B cell (primary cell): ENCODE results near the gene NEU2. TPM values are rescaled to one million over a fixed set of nuclear protein-coding genes. Genes with fewer than 3 reads are reported as not detected.

Source experiments
- ATAC-seq: fragments of 200-7000 bp; cut with Tn5 transposase; one replicate; pipeline ENCODE4 v1.10.0; 2021; ENCODE audit warnings: low read depth, mild to moderate bottlenecking, moderate number of reproducible peaks, moderate library complexity
- CTCF ChIA-PET: fragments of 350-600 bp; sonication (Branson Sonifier 250); formaldehyde crosslinking; loops from one replicate; lab custom pipeline; 2021; ENCODE audit warnings: antibody characterized with exemption, inconsistent platforms; lab: Charles Lee
- POLR2A ChIA-PET: fragments of 350-600 bp; sonication (Branson Sonifier 250); formaldehyde crosslinking; loops from one replicate; lab custom pipeline; 2021; ENCODE audit warnings: antibody characterized with exemption; lab: Charles Lee
- DNase-seq: peaks from one replicate; pipeline ENCODE4 v3.0.0; 2013
- H2AFZ ChIP-seq: 2 replicates; pipeline ENCODE4 v1.6.1; 2012; ENCODE audit warnings: mild to moderate bottlenecking, low read depth, low read length; ENCODE audit not compliant: insufficient read depth, poor library complexity, severe bottlenecking
- H3K27ac ChIP-seq, 2 donors: 1 replicate in 1 of 2; 2 replicates in 1 of 2; pipeline ENCODE4 v1.5.1; 2012 to 2013; ENCODE audit warnings: low read length in 2 of 2, mild to moderate bottlenecking in 2 of 2, moderate library complexity in 1 of 2
- H3K27me3 ChIP-seq, 4 experiments: fragments of 200-600 bp in 1 of 4; sonication (generic) in 1 of 4; replicated peaks in 1 of 4; 1 replicate in 2 of 4; 2 replicates in 2 of 4; pipeline versions ENCODE4 v1.6.1 to v1.7.0; 2013 to 2016; ENCODE audit warnings: low read length in 3 of 4, mild to moderate bottlenecking in 2 of 4, mixed read lengths in 1 of 4, moderate library complexity in 1 of 4; ENCODE audit not compliant: insufficient read depth in 4 of 4, control insufficient read depth in 3 of 4; ENCODE audit errors: control extremely low read depth in 1 of 4
- H3K36me3 ChIP-seq, 2 experiments: replicated peaks in 1 of 2; 1 replicate in 1 of 2; 2 replicates in 1 of 2; pipeline versions ENCODE4 v1.6.1 to v1.7.1; 2013; ENCODE audit warnings: low read length in 1 of 2; ENCODE audit not compliant: insufficient read depth in 2 of 2, control insufficient read depth in 1 of 2; ENCODE audit errors: control extremely low read depth in 1 of 2, extremely low read depth in 1 of 2
- H3K4me1 ChIP-seq, 2 donors: fragments of 200-600 bp in 1 of 2; sonication (generic) in 1 of 2; 1 replicate in 1 of 2; 2 replicates in 1 of 2; pipeline versions ENCODE4 v1.5.1 to v1.6.1; 2013 to 2017; ENCODE audit warnings: low read length in 2 of 2; ENCODE audit not compliant: control insufficient read depth in 2 of 2, insufficient read depth in 2 of 2
- H3K4me2 ChIP-seq: replicated peaks from 2 replicates; pipeline ENCODE3; 2012; ENCODE audit warnings: mild to moderate bottlenecking, low read depth, low read length; ENCODE audit not compliant: poor library complexity, severe bottlenecking
- H3K4me3 ChIP-seq, 5 experiments: fragments of 200-600 bp in 1 of 5; sonication (generic) in 1 of 5; 1 replicate in 3 of 5; 2 replicates in 2 of 5; pipeline versions ENCODE4 v1.5.1 to v1.7.0; 2011 to 2016; ENCODE audit warnings: low read length in 4 of 5, mild to moderate bottlenecking in 4 of 5, low read depth in 2 of 5, control low read depth in 1 of 5, moderate library complexity in 1 of 5; ENCODE audit not compliant: insufficient read depth in 1 of 5; ENCODE audit errors: control extremely low read depth in 1 of 5, extremely low read depth in 1 of 5
- H3K79me2 ChIP-seq: fragments of 200-600 bp; sonication (generic); one replicate; pipeline ENCODE4 v1.6.0; 2016; ENCODE audit warnings: low read length; ENCODE audit not compliant: control insufficient read depth, insufficient read depth
- H3K9ac ChIP-seq: fragments of 200-600 bp; sonication (generic); 2 replicates; pipeline ENCODE4 v1.6.1; 2017; ENCODE audit warnings: mild to moderate bottlenecking, low read length, moderate library complexity
- H3K9me3 ChIP-seq, 3 donors: one replicate each; pipeline versions ENCODE4 v1.6.1 to v1.7.1; 2013; ENCODE audit warnings: low read length in 2 of 3; ENCODE audit not compliant: control insufficient read depth in 2 of 3, insufficient read depth in 1 of 3; ENCODE audit errors: control extremely low read depth in 1 of 3
- H4K20me1 ChIP-seq: 2 replicates; pipeline ENCODE4 v1.6.0; 2012; ENCODE audit warnings: mild to moderate bottlenecking, low read length; ENCODE audit not compliant: insufficient read depth, control insufficient read depth, poor library complexity, severe bottlenecking
- H3K27ac Mint-ChIP-seq: one replicate; pipeline ENCODE4 v1.8.0; 2021; ENCODE audit warnings: mixed read lengths
- H3K27me3 Mint-ChIP-seq: one replicate; pipeline ENCODE4 v1.8.0; 2021; ENCODE audit warnings: mixed read lengths
- H3K4me1 Mint-ChIP-seq: one replicate; pipeline ENCODE4 v1.8.0; 2021; ENCODE audit warnings: mixed read lengths
- H3K4me3 Mint-ChIP-seq: one replicate; pipeline ENCODE4 v1.8.0; 2021; ENCODE audit warnings: mixed read lengths
- H3K9me3 Mint-ChIP-seq: one replicate; pipeline ENCODE4 v1.8.0; 2022; ENCODE audit warnings: mixed read lengths; ENCODE audit not compliant: insufficient read depth
- EZH2 ChIP-seq: IDR thresholded peaks from 2 replicates; pipeline ENCODE4 v1.6.1; 2012; ENCODE audit warnings: borderline replicate concordance, low read depth, mild to moderate bottlenecking, moderate library complexity, low read length; ENCODE audit not compliant: insufficient read depth, poor library complexity, severe bottlenecking
- WGBS: methylation state at CpG from one replicate; pipeline ENCODE4 v1.1.5; 2013; ENCODE audit warnings: missing lambda C conversion rate; ENCODE audit not compliant: insufficient coverage; 5-methylcytosine and 5-hydroxymethylcytosine counted together
- intact Hi-C: fragments of 100-400 bp; cut with micrococcal nuclease; formaldehyde crosslinking; loops from one replicate; pipeline ENCODE4 v1.10.0; 2022
- polyA plus RNA-seq: library from polyadenylated mRNA; depleted of rRNA; stranded (reverse); fragments of >200 nt; gene quantifications from 2 replicates; pipeline ENCODE4 v1.2.3, GENCODE V29; 2012
- total RNA-seq, 2 donors: library from RNA; stranded (reverse); fragments of 120-200 nt in 1 of 2; gene quantifications; 1 replicate in 1 of 2; 2 replicates in 1 of 2; pipeline versions ENCODE4 v1.2.3 to v1.2.4, GENCODE V29; 2013 to 2022
- TF ChIP-seq, protein P1 (sequence below): fragments of 200-600 bp; IDR thresholded peaks from one replicate; pipeline ENCODE4 v1.8.0; 2022; ENCODE audit warnings: antibody characterized with exemption, mild to moderate bottlenecking

NEU2 gene
- total and polyA plus RNA-seq, 2 donors (not counting 1 experiment from before 2014, with no cell fraction given): not detected

DNA sequence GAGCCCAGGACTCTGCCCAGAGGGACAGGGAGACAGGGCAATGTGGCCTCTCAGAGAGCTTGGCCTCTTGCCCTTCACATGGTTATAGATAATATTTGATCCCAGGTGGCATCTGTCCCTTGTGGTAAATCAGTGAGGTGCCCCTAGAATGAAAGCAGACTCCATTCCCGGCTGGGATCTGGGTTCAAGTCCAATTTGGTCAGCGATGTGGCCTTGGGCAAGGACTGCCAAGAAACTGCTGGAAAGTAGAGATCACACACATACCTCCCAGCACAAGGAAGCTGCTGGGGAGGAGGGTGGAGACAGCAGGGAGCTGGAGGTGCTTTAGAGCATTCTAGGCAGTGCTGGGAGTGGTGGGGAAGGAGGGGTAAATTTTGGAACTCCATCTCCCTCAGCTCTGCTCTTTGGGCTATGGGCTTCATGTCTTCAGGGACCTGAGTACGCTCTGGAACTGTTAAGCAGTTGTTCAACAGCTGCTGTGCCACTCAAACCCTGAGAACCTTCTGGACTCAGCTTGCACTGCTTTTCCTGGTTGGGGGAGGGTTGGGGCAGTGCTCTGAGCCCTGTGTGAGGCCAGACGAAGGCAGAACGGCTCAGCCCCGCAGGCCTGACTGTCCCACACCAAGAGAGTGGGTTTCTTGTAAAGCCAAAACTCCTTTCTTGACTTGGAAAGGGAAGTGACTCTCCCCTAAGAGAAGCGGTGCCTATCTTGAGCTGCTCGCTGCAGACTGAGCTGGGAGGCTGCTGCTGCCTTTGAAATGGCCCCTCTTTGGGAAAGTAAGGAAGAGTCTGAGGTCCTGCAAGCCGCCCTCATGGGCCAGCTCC, 50.7 kb downstream of the NEU2 start:
- Histone ChIP-seq H3K27ac (peak overlapping the region; percentile 88), H3K9me3 (no peaks in the 10 kb centered on the region), H3K4me3 (peak overlapping the region in 3 of 5 experiments; percentile 1 to 48 (median 7)), H3K36me3 (peaks cover 0 to 80% of the 10 kb centered on the region in 2 experiments), H3K9ac (peak overlapping the region; percentile 38), H3K27me3 (no peaks in the 10 kb centered on the region), H2AFZ (no peak overlapping the region), H3K4me1 (peaks cover 97 to 100% of the 10 kb centered on the region in 2 donors), H3K79me2 (peaks cover 96% of the 10 kb centered on the region), H3K4me2 (peak overlapping the region; percentile 72), H4K20me1 (peaks cover 5% of the 10 kb centered on the region)
- ATAC-seq: no peak
- peak; percentile 51 for DNase-seq
- H3K4me1 Mint-ChIP-seq: peaks cover 96% of the 10 kb centered on the region
- no peaks in the 10 kb centered on the region for H3K27me3 Mint-ChIP-seq
- no peak for TF ChIP-seq EZH2
- TF ChIP-seq, protein P1, sequence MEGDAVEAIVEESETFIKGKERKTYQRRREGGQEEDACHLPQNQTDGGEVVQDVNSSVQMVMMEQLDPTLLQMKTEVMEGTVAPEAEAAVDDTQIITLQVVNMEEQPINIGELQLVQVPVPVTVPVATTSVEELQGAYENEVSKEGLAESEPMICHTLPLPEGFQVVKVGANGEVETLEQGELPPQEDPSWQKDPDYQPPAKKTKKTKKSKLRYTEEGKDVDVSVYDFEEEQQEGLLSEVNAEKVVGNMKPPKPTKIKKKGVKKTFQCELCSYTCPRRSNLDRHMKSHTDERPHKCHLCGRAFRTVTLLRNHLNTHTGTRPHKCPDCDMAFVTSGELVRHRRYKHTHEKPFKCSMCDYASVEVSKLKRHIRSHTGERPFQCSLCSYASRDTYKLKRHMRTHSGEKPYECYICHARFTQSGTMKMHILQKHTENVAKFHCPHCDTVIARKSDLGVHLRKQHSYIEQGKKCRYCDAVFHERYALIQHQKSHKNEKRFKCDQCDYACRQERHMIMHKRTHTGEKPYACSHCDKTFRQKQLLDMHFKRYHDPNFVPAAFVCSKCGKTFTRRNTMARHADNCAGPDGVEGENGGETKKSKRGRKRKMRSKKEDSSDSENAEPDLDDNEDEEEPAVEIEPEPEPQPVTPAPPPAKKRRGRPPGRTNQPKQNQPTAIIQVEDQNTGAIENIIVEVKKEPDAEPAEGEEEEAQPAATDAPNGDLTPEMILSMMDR: no peak
- intact Hi-C loops: loop anchor here (1.0 to 5.0 kb wide), 3 partner anchors 17 to 39 kb away; partner anchors contain the start of gene INPP5D
- H3K9me3 Mint-ChIP-seq: no peaks in the 10 kb centered on the region
- peak overlapping the region; percentile 94 for H3K27ac Mint-ChIP-seq
- POLR2A ChIA-PET: interaction anchor here (1.2 to 8.4 kb wide), 8 partner anchors 7 to 41 kb away, joined by 3 to 112 read pairs (median 19); partner anchors contain the start of gene INPP5D
- peak overlapping the region; percentile 78 for H3K4me3 Mint-ChIP-seq
- CTCF ChIA-PET: interaction anchor here (0.9 to 7.9 kb wide), 11 partner anchors 7 to 168 kb away, joined by 3 to 70 read pairs (median 6); partner anchors contain the start of genes ATG16L1 and INPP5D
- WGBS: 19% methylated on average over 8 of the region's 9 CpGs
